PC-9 (cell line): ENCODE results near the gene TRMT2A.

Source experiments
- CTCF ChIP-seq: fragments of 200-600 bp; sonication (generic); conservative IDR thresholded peaks from 2 replicates; pipeline ENCODE4 v1.6.1; 2017; ENCODE audit warnings: mixed run types, antibody characterized with exemption, mild to moderate bottlenecking, moderate library complexity
- EZH2 ChIP-seq: fragments of 200-600 bp; sonication (generic); IDR thresholded peaks from 2 replicates; pipeline ENCODE4 v1.8.0; 2017; ENCODE audit warnings: antibody characterized with exemption, low read depth

DNA sequence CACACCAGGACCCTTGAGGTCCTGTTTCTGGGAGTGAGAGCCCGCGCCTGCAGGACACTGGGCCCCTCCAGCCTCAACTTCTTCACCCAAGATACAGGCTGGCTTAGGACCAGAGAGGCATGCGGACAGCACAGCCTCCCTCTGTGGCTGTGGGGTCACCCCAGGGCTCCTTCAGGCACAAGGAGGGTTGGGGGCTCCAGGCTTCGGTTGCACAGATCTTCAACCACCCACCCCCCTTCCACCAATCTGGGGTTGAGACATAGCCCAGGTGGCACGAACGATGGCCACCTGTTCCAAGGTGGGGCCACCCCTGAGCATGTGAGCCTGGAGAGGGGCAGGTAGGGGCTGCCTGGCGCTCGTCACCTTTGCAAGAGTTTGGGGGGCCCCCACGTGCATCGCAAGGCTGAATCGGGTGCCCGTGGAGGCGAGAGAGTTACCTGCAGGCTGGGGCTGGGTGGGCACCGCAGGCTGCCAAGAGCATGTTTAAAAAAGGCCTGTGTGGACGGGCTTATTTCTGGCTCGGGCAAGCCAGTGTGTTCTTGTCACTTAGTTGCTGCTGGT, 15.7 kb upstream of the TRMT2A start:
- TF ChIP-seq EZH2: no peak
- no peak for TF ChIP-seq CTCF
